Neuronal stem cell (in vitro differentiated cells): Measurements from ENCODE around the gene ARFGAP2.

Experiments
- DNase-seq: peaks from one replicate; pipeline ENCODE4 v3.0.0-alpha.2; 2013; ENCODE audit warnings: low spot score
- H2AFZ ChIP-seq: one replicate; pipeline ENCODE4 v1.6.1; 2013; ENCODE audit warnings: mild to moderate bottlenecking, low read length, inconsistent platforms
- H2AK5ac ChIP-seq: 2 replicates; pipeline ENCODE4 v1.6.1; 2013; ENCODE audit warnings: low read depth, mild to moderate bottlenecking, inconsistent platforms, low read length, moderate library complexity, mixed read lengths
- H2BK120ac ChIP-seq: 2 replicates; pipeline ENCODE4 v1.6.1; 2013; ENCODE audit warnings: low read depth, mild to moderate bottlenecking, inconsistent platforms, low read length, moderate library complexity, mixed read lengths
- H2BK12ac ChIP-seq: one replicate; pipeline ENCODE4 v1.6.1; 2013; ENCODE audit warnings: low read length, inconsistent platforms
- H2BK15ac ChIP-seq: 2 replicates; pipeline ENCODE4 v1.6.1; 2013; ENCODE audit warnings: mild to moderate bottlenecking, low read length, inconsistent platforms, mixed read lengths
- H2BK5ac ChIP-seq: one replicate; pipeline ENCODE4 v1.6.1; 2013; ENCODE audit warnings: inconsistent platforms, mild to moderate bottlenecking, low read length, moderate library complexity
- H3K14ac ChIP-seq: one replicate; pipeline ENCODE4 v1.6.1; 2013; ENCODE audit warnings: low read length, inconsistent platforms
- H3K18ac ChIP-seq: 2 replicates; pipeline ENCODE4 v1.6.1; 2013; ENCODE audit warnings: low read length, inconsistent platforms
- H3K23ac ChIP-seq: 2 replicates; pipeline ENCODE4 v1.6.1; 2013; ENCODE audit warnings: low read depth, mild to moderate bottlenecking, mixed read lengths, low read length, inconsistent platforms; ENCODE audit not compliant: poor library complexity
- H3K27ac ChIP-seq: replicated peaks from 3 replicates; pipeline ENCODE4 v1.5.1; 2013; ENCODE audit warnings: low read length, inconsistent platforms
- H3K27me3 ChIP-seq, 3 experiments: 2 replicates each; pipeline ENCODE4 v1.6.1; 2013; ENCODE audit warnings: low read length in 3 of 3, mild to moderate bottlenecking in 2 of 3, inconsistent platforms in 1 of 3, low read depth in 1 of 3, mixed read lengths in 1 of 3, moderate library complexity in 1 of 3; ENCODE audit not compliant: control insufficient read depth in 3 of 3, insufficient read depth in 3 of 3
- H3K36me3 ChIP-seq, 2 donors: replicated peaks in 1 of 2; 2 replicates each; pipeline ENCODE4 v1.6.1; 2013; ENCODE audit warnings: low read length in 2 of 2; ENCODE audit not compliant: control insufficient read depth in 2 of 2, insufficient read depth in 2 of 2
- H3K4ac ChIP-seq: 2 replicates; pipeline ENCODE4 v1.6.1; 2013; ENCODE audit warnings: inconsistent platforms, mild to moderate bottlenecking, low read length, moderate library complexity
- H3K4me1 ChIP-seq, 2 donors: 1 replicate in 1 of 2; 2 replicates in 1 of 2; pipeline ENCODE4 v1.6.1; 2013; ENCODE audit warnings: low read length in 2 of 2, low read depth in 1 of 2; ENCODE audit not compliant: control insufficient read depth in 2 of 2, insufficient read depth in 1 of 2
- H3K4me2 ChIP-seq: one replicate; pipeline ENCODE4 v1.6.1; 2013; ENCODE audit warnings: mild to moderate bottlenecking, low read length, inconsistent platforms; ENCODE audit not compliant: insufficient read depth, poor library complexity, severe bottlenecking
- H3K4me3 ChIP-seq, 2 donors: 2 replicates each; pipeline ENCODE4 v1.5.1; 2013; ENCODE audit warnings: low read length in 2 of 2, mild to moderate bottlenecking in 2 of 2, inconsistent platforms in 1 of 2, moderate library complexity in 1 of 2
- H3K79me1 ChIP-seq: one replicate; pipeline ENCODE4 v1.6.1; 2013; ENCODE audit warnings: low read depth, mild to moderate bottlenecking, inconsistent platforms, low read length, moderate library complexity
- H3K9ac ChIP-seq: one replicate; pipeline ENCODE4 v1.6.1; 2013; ENCODE audit warnings: mild to moderate bottlenecking, low read depth, low read length, inconsistent platforms; ENCODE audit not compliant: poor library complexity
- H3K9me3 ChIP-seq, 2 donors: replicated peaks in 1 of 2; 2 replicates each; pipeline versions ENCODE3 to v1.6.1; 2013; ENCODE audit warnings: low read length in 2 of 2, mild to moderate bottlenecking in 2 of 2, inconsistent platforms in 1 of 2, low read depth in 1 of 2, mixed read lengths in 1 of 2, moderate library complexity in 1 of 2; ENCODE audit not compliant: control insufficient read depth in 2 of 2, insufficient read depth in 1 of 2
- H4K8ac ChIP-seq: one replicate; pipeline ENCODE4 v1.6.1; 2013; ENCODE audit warnings: low read depth, mild to moderate bottlenecking, inconsistent platforms, low read length, moderate library complexity
- H4K91ac ChIP-seq: one replicate; pipeline ENCODE4 v1.6.1; 2013; ENCODE audit warnings: low read length, low read depth, mild to moderate bottlenecking, inconsistent platforms; ENCODE audit not compliant: poor library complexity
- WGBS, 2 donors: extraction: QIAGEN DNeasy Blood & Tissue Kit; methylation state at CpG; one replicate each; pipeline ENCODE4 v1.1.7; 2013; ENCODE audit warnings: missing lambda C conversion rate in 2 of 2, mixed read lengths in 1 of 2; ENCODE audit not compliant: insufficient read length in 2 of 2, insufficient replicate concordance in 1 of 2; ENCODE audit errors: extremely low coverage in 2 of 2; 5-methylcytosine and 5-hydroxymethylcytosine counted together

The ARFGAP2 gene

DNA sequence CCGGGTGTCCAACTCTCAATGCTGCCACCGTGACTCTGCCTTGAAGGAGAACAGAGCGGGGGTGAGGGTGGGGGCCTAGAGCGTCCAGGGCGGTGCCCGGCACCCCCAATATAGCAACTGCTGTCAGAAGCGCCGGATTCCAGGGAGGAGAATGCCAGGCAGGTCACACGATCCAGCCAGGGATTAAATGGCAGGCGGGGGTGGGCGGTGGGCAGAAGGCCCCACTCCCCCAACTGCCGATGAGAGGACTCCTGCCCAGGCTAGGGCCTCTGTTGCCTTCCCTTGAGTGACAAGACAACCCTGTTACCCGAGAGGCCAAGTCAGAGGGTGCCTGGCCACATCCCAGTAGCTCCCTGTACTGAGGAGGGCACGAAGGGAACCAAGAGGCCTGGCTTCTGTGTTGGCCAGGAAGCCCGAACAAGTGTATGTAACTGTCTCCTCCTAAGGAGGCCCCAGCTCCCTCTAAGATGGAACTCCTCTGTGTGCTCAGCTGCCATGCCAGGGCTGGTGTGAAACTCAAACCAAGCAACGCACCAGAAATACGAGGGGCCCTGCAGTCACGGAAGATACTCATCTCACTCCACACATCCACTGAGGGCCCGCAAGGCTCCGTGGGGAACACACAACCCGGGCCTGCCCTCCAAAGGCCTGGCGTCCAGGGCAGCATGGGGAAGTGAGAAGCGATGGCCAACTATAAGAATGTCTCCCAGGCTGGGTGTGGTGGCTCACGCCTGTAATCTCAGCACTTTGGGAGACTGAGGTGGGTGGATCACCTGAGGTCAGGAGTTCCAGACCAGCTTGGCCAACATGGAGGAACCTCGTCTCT is 6.6 kb upstream of the ARFGAP2 start:
- H3K4me2 ChIP-seq, result no peak overlapping the region
- no CpG with 5 or more reads among the region's 25 CpGs for WGBS, 2 donors
- peak overlapping the region; percentile 70 for H2BK15ac ChIP-seq
- H3K27me3 ChIP-seq, result peaks cover 5 to 34% (median 30%) of the 10 kb centered on the region in 3 experiments
- no peak overlapping the region for H4K8ac ChIP-seq
- no peak overlapping the region for H2BK120ac ChIP-seq
- H3K27ac ChIP-seq, result no peak overlapping the region
- peaks cover 9 to 14% of the 10 kb centered on the region in 2 donors for H3K4me1 ChIP-seq
- H3K36me3 ChIP-seq, result no peaks in the 10 kb centered on the region
- no peaks in the 10 kb centered on the region for H3K9me3 ChIP-seq
- no peak overlapping the region for H3K4me3 ChIP-seq
- H3K4ac ChIP-seq, result no peak overlapping the region
- H4K91ac ChIP-seq, result no peak overlapping the region
- H3K9ac ChIP-seq, result no peak overlapping the region
- H2BK5ac ChIP-seq, result peak overlapping the region; percentile 80
- DNase-seq, result no peak
- H3K18ac ChIP-seq, result peak overlapping the region; percentile 25
- peak overlapping the region; percentile 89 for H2BK12ac ChIP-seq
- no peak overlapping the region for H3K23ac ChIP-seq
- no peak overlapping the region for H2AFZ ChIP-seq
- peaks cover 1% of the 10 kb centered on the region for H3K79me1 ChIP-seq
- peak overlapping the region; percentile 60 for H2AK5ac ChIP-seq
- no peak overlapping the region for H3K14ac ChIP-seq

DNA sequence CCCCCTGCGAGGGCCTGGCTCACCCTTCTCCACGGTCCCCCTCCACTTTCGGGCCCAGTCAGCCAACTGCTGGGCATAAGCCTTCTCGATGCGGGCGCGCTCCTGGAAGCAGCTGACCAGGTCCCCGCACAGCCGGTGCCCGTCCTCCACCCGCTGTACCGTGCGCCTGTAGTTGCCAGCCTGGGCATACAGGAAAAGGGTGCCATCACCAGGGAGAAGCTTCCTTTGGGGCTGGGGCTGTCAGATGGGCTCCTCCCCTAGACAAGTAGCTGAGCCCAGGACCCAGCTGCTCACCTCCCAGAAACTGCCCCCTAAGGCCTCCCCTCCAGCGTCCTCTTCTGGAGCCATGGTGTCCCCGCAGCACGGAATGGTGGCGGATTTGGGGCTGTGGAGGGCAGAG is 5.7 kb upstream of the ARFGAP2 start:
- Histone ChIP-seq H2BK12ac (peak overlapping the region; percentile 78), H3K23ac (no peak overlapping the region), H2BK5ac (no peak overlapping the region), H2AK5ac (peak overlapping the region; percentile 54), H3K4me3 (no peak overlapping the region), H3K4ac (no peak overlapping the region), H3K14ac (no peak overlapping the region), H3K9me3 (no peaks in the 10 kb centered on the region), H3K9ac (no peak overlapping the region), H3K79me1 (peaks cover 1% of the 10 kb centered on the region), H4K8ac (no peak overlapping the region), H2AFZ (no peak overlapping the region), H2BK15ac (no peak overlapping the region), H4K91ac (no peak overlapping the region), H3K27ac (no peak overlapping the region), H3K18ac (peak overlapping the region; percentile 13), H3K4me2 (no peak overlapping the region), H2BK120ac (no peak overlapping the region), H3K4me1 (peaks cover 14% of the 10 kb centered on the region in 2 donors), H3K36me3 (no peaks in the 10 kb centered on the region), H3K27me3 (peaks cover 3 to 26% (median 21%) of the 10 kb centered on the region in 3 experiments)
- no peak for DNase-seq
- no CpG with 5 or more reads among the region's 17 CpGs for WGBS, 2 donors

DNA sequence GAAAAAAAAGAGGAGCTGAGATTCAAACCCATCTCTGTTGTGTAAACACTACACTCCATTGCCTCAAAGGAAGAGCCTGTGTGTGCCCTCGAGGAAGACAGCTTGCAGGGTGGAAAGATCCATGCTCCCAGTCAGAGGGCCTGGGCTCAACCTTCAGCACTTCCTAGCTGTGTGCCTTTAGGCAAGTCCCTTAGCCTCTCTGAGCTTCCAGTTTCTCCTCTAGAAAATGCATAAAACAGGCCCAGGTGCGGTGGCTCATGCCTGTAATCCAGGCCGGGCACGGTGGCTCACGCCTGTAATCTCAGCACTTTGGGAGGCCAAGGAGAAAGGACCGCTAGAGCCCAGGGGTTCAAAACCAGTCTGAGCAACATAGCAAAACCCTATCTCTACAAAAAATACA is 4.6 kb upstream of the ARFGAP2 start:
- no peak overlapping the region for H3K4ac ChIP-seq
- no peak overlapping the region for H4K91ac ChIP-seq
- no peak overlapping the region for H2AK5ac ChIP-seq
- H2AFZ ChIP-seq, result no peak overlapping the region
- no peak overlapping the region for H2BK12ac ChIP-seq
- H3K9me3 ChIP-seq, result no peaks in the 10 kb centered on the region
- DNase-seq, result no peak
- peaks cover 3 to 15% (median 10%) of the 10 kb centered on the region in 3 experiments for H3K27me3 ChIP-seq
- H2BK120ac ChIP-seq, result no peak overlapping the region
- no peaks in the 10 kb centered on the region for H3K36me3 ChIP-seq
- no peak overlapping the region for H3K18ac ChIP-seq
- H3K14ac ChIP-seq, result no peak overlapping the region
- H3K79me1 ChIP-seq, result peaks cover 5% of the 10 kb centered on the region
- no CpG with 5 or more reads among the region's 6 CpGs for WGBS, 2 donors
- H3K9ac ChIP-seq, result no peak overlapping the region
- H4K8ac ChIP-seq, result no peak overlapping the region
- no peak overlapping the region for H2BK15ac ChIP-seq
- no peak overlapping the region for H3K4me3 ChIP-seq
- peaks cover 10 to 12% of the 10 kb centered on the region in 2 donors for H3K4me1 ChIP-seq
- no peak overlapping the region for H3K27ac ChIP-seq
- no peak overlapping the region for H2BK5ac ChIP-seq
- H3K4me2 ChIP-seq, result no peak overlapping the region
- H3K23ac ChIP-seq, result no peak overlapping the region

DNA sequence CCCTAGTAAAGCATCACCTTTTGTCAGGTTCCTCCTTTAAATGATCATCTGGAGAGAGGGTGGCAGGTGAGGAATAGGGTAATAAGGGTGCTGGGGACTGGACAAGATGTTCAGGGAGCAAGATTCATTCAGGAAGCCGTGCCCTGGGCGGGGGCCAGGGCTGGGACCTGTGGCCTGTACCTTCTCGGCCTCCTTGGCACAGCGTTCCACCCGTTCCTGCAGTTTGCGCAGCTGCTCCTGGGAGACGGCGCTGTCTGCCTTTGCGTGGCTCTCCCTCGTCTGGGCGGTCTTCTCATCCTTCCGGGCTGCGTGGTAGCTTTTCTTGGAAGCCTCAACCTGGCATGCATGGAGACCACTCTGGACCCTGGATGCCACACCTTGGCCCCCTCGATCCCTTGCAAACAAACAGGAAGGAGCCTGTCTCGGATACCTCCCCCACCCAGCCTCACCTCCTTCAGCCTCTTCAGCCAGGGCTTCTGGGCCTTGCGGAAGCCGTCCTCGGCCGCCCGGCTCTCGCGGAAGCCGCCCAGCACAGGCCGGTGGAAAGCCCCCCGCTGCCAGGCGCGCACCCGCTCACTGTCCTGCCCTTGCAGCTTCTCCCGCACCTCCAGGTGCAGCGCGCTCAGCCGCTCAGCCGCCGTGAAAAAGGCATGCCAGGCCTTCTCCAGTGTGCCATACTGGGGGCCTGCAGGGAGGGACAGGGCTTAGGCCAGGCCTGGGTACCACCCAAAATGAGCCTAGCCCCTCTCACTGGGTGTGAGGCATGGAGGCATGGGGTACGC is 3.5 kb upstream of the ARFGAP2 start:
- no peaks in the 10 kb centered on the region for H3K9me3 ChIP-seq
- peak overlapping the region; percentile 66 for H3K9ac ChIP-seq
- H4K91ac ChIP-seq, result no peak overlapping the region
- no peak overlapping the region for H2BK5ac ChIP-seq
- H3K14ac ChIP-seq, result no peak overlapping the region
- H3K4me2 ChIP-seq, result no peak overlapping the region
- peak overlapping the region; percentile 72 for H2AK5ac ChIP-seq
- H3K18ac ChIP-seq, result no peak overlapping the region
- H3K27me3 ChIP-seq, result peaks cover 0 to 5% (median 4%) of the 10 kb centered on the region in 3 experiments
- H2BK120ac ChIP-seq, result no peak overlapping the region
- H3K36me3 ChIP-seq, result peaks cover 5% of the 10 kb centered on the region in 2 donors
- no peak overlapping the region for H3K27ac ChIP-seq
- H3K4ac ChIP-seq, result peak overlapping the region; percentile 10
- H3K23ac ChIP-seq, result no peak overlapping the region
- peak overlapping the region; percentile 23 for H2BK15ac ChIP-seq
- H3K4me1 ChIP-seq, result peaks cover 13 to 15% of the 10 kb centered on the region in 2 donors
- H2BK12ac ChIP-seq, result peak overlapping the region; percentile 89
- peaks cover 15% of the 10 kb centered on the region for H3K79me1 ChIP-seq
- DNase-seq, result no peak
- no peak overlapping the region for H2AFZ ChIP-seq
- no CpG with 5 or more reads among the region's 35 CpGs for WGBS, 2 donors
- H3K4me3 ChIP-seq, result no peak overlapping the region
- no peak overlapping the region for H4K8ac ChIP-seq
